ENCODE data around the gene ERLEC1. TPM values are rescaled to one million over a fixed set of nuclear protein-coding genes. Genes with fewer than 3 reads are reported as not detected.
A peak's percentile ranks its signal among the peaks of the same experiment; 100 is the strongest.
"Not testable (repeated sequence)": the region's sequence is repeated elsewhere in the genome, so short reads cannot be mapped to it uniquely, and the experiment has no call there.

Gene ERLEC1, protein sequence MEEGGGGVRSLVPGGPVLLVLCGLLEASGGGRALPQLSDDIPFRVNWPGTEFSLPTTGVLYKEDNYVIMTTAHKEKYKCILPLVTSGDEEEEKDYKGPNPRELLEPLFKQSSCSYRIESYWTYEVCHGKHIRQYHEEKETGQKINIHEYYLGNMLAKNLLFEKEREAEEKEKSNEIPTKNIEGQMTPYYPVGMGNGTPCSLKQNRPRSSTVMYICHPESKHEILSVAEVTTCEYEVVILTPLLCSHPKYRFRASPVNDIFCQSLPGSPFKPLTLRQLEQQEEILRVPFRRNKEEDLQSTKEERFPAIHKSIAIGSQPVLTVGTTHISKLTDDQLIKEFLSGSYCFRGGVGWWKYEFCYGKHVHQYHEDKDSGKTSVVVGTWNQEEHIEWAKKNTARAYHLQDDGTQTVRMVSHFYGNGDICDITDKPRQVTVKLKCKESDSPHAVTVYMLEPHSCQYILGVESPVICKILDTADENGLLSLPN
- 59.0 and 77.4 TPM in 2 replicates for total RNA-seq (2014; rRNA removed)
- 31.0 TPM for polyA plus RNA-seq (2012)

- DNase-seq (ENCODE audit: low read depth), result peak; percentile 87
Measured at GRCh38 chr2:53786705-53787613, at the start of gene ERLEC1, which contains the start of gene ASB3. TSS of gene ERLEC1 (plus strand) at chr2:53787044. CDS start at chr2:53787211, 167 bp downstream. TSS of gene ASB3 (minus strand) at chr2:53786953. CDS start at chr2:53765572, 21,381 bp downstream.

GRCh38 chr2:53737091-53737490 lies 49.8 kb upstream of the ERLEC1 start:
- no peak for DNase-seq (ENCODE audit: low read depth)

DNA sequence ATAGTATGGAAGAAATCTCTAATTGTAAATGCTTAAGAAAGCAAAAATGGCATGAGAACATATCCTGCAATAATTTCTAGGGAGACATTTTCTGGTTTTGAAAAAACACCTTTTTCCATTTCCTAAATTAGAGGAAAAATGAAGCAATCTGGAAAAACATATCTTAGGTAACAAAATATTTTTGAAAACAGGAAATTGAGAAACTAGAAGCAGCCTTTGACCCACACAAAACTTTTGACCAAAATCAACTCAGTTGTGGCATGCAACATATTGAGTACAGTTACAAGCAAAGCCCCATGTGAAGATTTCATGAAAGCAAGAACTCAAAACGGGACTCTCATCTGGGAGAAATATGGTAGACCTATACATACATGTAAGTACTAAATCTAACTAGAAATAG lies 47.8 kb upstream of the ERLEC1 start:
- DNase-seq (ENCODE audit: low read depth), result no peak

GRCh38 chr2:53740170-53740569 lies 46.7 kb upstream of the ERLEC1 start:
- peak; percentile 50 for DNase-seq (ENCODE audit: low read depth)

GRCh38 chr2:53744395-53745065 lies 42.3 kb upstream of the ERLEC1 start:
- peak; percentile 20 for DNase-seq (ENCODE audit: low read depth)

- no peak for DNase-seq (ENCODE audit: low read depth)
Measured at GRCh38 chr2:53750041-53750768, 36.6 kb upstream of the ERLEC1 start.

GRCh38 chr2:53751728-53752127 lies 35.1 kb upstream of the ERLEC1 start:
- peak; percentile 61 for DNase-seq (ENCODE audit: low read depth)

DNA sequence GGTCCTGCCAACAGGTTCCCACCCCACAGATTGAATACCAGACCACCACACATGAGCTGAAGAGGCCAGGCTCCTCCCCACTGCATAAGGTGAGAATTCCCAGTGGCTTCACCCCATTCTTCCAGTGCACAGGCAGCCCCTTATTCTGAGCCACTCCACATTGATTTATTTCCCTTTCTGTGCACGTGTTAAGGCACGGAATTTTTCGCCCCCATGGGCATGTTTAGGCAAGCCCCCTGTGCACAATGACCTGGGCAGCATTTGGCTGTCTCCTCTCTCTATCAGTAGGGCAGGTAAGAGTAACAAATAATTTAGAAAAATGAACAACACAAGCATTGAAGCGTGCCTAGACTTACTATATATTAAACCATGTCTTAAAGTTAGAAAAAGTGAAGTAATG lies 34.5 kb upstream of the ERLEC1 start:
- no peak for DNase-seq (ENCODE audit: low read depth)

DNA sequence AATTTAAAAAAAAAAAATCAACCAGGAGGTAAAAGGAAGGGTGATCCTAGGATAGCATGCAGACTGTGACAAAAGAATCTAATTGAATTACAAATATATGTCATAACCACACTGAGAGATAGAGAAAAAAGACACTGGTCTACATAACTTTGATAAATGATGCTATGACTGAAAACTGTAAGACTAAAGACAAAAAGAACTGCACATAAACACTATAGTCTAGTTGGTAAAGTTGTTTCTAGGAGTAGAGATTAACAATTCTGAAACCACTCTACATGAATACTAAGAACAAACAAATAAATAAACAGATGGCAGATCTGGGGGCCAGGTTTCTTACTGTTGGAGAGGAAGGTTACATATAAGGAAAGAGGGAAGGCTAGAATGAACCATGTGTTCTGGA lies 33.8 kb upstream of the ERLEC1 start:
- DNase-seq (ENCODE audit: low read depth), result no peak

GRCh38 chr2:53755121-53755520 lies 31.7 kb upstream of the ERLEC1 start:
- DNase-seq (ENCODE audit: low read depth), result no peak

- no peak for DNase-seq (ENCODE audit: low read depth)
Measured at GRCh38 chr2:53756644-53757043, 30.2 kb upstream of the ERLEC1 start.

DNA sequence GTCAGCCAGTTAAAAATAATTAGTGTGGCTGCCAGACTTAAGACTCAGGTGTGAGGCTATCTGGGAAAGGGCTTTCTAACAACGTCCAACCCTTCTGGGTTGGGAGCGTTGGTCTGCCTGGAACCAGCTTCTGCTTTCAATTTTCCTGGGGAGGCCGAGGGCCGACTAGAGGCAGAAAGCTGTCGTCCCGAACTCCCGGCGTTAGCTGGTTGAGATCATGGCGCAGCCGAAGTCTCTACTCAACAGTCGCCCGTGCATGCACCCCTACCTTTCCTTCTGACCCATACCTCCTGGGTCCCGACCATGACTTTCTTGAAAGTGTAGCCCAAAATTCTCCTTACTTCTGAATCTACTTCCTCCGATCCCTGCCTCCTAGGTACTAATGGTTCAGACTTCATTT lies 29.6 kb upstream of the ERLEC1 start:
- DNase-seq (ENCODE audit: low read depth), result not testable (repeated sequence)

GRCh38 chr2:53765767-53766166 lies 21.1 kb upstream of the ERLEC1 start:
- no peak for DNase-seq (ENCODE audit: low read depth)

- peak; percentile 77 for DNase-seq (ENCODE audit: low read depth)
Measured at GRCh38 chr2:53767405-53768241, 19.2 kb upstream of the ERLEC1 start, which contains the start of gene CHAC2. TSS of gene CHAC2 (plus strand) at chr2:53767804. CDS start at chr2:53767887, 83 bp downstream.

DNA sequence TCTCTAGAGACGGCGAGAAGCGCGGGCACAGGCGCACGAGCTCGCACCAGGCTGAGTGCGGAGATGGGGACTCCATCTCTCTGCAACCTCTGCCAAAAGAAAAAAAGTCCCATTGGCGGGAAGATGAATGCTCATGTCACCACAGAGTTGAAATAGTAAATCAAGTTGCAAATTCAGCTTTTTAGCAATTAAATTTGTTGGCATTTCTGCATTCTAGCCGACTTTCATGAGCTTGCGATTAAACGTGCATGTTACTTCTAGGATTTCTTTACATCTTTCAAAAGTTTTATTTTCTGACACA lies 18.7 kb upstream of the ERLEC1 start:
- DNase-seq (ENCODE audit: low read depth), result peak; percentile 61

DNA sequence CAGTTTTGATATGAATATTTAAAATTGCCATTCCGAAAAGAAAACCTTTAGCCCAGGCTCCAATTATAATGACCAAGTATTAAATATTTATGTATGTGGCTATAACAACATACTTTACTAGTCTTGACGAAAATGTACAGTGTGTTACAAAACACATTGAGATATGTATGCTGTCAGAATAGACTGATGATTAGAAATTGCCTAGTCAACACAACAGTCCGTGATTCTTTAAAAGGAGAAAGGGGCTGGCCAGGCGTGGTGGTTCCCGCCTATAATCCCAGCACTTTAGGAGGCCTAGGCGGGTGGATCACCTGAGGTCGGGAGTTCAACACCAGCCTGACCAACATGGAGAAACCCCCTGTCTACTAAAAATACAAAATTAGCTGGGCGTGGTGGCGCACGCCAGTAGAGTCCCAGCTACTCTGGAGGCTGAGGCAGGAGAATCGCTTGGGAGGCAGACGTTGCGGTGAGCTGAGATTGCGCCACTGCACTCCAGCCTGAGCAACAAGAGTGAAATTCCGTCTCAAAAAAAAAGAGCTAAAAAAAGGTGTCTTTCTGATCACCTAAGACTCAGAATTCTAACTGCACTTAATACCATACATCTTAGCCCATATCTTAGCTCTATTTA lies 17.4 kb upstream of the ERLEC1 start:
- no peak for DNase-seq (ENCODE audit: low read depth)

- no peak for DNase-seq (ENCODE audit: low read depth)
Measured at GRCh38 chr2:53770264-53770663, 16.6 kb upstream of the ERLEC1 start.

DNA sequence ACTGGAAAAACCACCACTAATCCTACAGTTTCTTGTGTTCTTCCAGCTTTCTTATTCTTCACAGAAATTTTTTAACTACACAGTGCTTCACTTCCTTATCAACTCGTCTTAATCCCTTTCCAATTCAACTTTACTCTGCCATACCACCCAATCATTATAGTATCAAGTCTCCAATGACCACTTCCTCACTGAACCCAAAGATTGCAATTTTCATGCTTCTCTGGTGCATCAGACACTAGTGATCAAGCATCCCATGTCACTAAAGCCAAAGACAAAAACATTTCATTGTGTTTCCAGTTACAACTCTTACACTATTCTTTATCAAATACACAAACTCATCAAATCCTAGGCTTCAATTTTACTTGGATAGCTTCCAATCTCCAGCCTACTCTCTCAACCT lies 9.7 kb upstream of the ERLEC1 start:
- DNase-seq (ENCODE audit: low read depth), result no peak

DNA sequence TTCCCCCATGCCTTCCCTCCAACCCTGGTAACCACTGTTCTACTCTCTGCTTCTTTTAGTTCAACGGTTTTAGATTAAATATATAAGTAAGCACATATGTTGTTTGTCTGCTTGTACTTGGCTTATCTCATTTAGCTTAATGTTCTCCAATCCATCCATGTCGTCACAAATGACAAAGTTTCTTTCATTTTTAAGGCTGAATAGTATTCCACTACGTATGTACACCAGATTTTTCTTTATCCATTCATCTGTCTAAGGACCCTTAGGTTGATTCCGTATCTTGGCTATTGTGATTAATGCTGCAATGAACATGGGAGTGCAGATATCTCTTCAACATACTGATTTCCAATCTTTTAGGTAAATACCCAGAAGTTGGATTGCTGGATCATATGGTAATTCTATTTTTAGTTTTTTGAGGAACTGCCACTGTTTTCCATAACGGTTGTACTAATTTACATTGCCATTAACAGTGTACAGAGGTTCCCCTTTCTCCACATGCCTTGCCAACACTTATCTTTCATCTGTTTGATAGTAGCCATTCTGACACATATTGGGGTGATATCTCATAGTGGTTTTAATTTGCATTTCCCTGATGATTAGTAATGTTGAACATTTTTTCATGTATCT lies 8.2 kb upstream of the ERLEC1 start:
- no peak for DNase-seq (ENCODE audit: low read depth)

All from LHCN-M2 (cell line).